Activated CD8-positive, alpha-beta T cell treated with anti-CD3 and anti-CD28 coated beads for 36 hours (primary cell): ENCODE data around the gene TSPAN11. TPM values are rescaled to one million over a fixed set of nuclear protein-coding genes. Genes with fewer than 3 reads are reported as not detected.

Experiments used
- ATAC-seq: fragments of 200-7000 bp; cut with Tn5 transposase; one replicate; pipeline ENCODE4 v1.10.0; 2021; ENCODE audit warnings: mild to moderate bottlenecking, moderate library complexity
- CTCF ChIA-PET: fragments of 350-600 bp; sonication (Branson Sonifier 250); formaldehyde crosslinking; loops from one replicate; lab custom pipeline; 2021; ENCODE audit warnings: antibody characterized with exemption; lab: Charles Lee
- POLR2A ChIA-PET: fragments of 350-600 bp; sonication (Branson Sonifier 250); formaldehyde crosslinking; loops from one replicate; lab custom pipeline; 2021; ENCODE audit warnings: antibody characterized with exemption; lab: Charles Lee
- DNase-seq: peaks from one replicate; pipeline ENCODE4 v3.0.0-alpha.2; 2020
- H3K27ac Mint-ChIP-seq: one replicate; pipeline ENCODE4 v1.8.0; 2021; ENCODE audit warnings: mild to moderate bottlenecking, mixed read lengths
- H3K27me3 Mint-ChIP-seq: one replicate; pipeline ENCODE4 v1.8.0; 2021; ENCODE audit warnings: mixed read lengths
- H3K36me3 Mint-ChIP-seq: one replicate; pipeline ENCODE4 v1.8.0; 2021; ENCODE audit warnings: low read depth, mixed read lengths
- H3K4me1 Mint-ChIP-seq: one replicate; pipeline ENCODE4 v1.8.0; 2021; ENCODE audit warnings: low read depth, mixed read lengths
- H3K4me3 Mint-ChIP-seq: one replicate; pipeline ENCODE4 v1.8.0; 2021; ENCODE audit warnings: mild to moderate bottlenecking, moderate library complexity, mixed read lengths
- H3K9me3 Mint-ChIP-seq: one replicate; pipeline ENCODE4 v1.8.0; 2021; ENCODE audit warnings: mixed read lengths
- CTCF ChIP-seq: fragments of 200-600 bp; IDR thresholded peaks from one replicate; pipeline ENCODE4 v1.8.0; 2022; ENCODE audit warnings: antibody characterized with exemption, mild to moderate bottlenecking
- intact Hi-C: fragments of 100-400 bp; cut with micrococcal nuclease; formaldehyde crosslinking; loops from one replicate; pipeline ENCODE4 v1.10.0; 2022
- total RNA-seq, 2 experiments: library from RNA; stranded (reverse); gene quantifications; one replicate each; pipeline ENCODE4 v1.2.3, GENCODE V29; 2021

The TSPAN11 gene
- total RNA-seq, 2 experiments from 2014 or later, result not detected

GRCh38 chr12:30925607-30926242 is 823 bp upstream of the TSPAN11 start:
- Mint-ChIP-seq H3K27ac (no peak overlapping the region), H3K36me3 (no peaks in the 10 kb centered on the region), H3K9me3 (no peaks in the 10 kb centered on the region), H3K4me3 (no peak overlapping the region), H3K27me3 (peaks cover 55% of the 10 kb centered on the region), H3K4me1 (no peaks in the 10 kb centered on the region)
- ChIA-PET CTCF (interaction anchor here (0.7 kb wide), 1 partner anchor 12 kb away, joined by 3 read pairs; no protein-coding TSS in a partner anchor), POLR2A (no interaction called here)
- no peak for TF ChIP-seq CTCF
- no peak for DNase-seq
- intact Hi-C loops, result no loop called here
- no peak for ATAC-seq

DNA sequence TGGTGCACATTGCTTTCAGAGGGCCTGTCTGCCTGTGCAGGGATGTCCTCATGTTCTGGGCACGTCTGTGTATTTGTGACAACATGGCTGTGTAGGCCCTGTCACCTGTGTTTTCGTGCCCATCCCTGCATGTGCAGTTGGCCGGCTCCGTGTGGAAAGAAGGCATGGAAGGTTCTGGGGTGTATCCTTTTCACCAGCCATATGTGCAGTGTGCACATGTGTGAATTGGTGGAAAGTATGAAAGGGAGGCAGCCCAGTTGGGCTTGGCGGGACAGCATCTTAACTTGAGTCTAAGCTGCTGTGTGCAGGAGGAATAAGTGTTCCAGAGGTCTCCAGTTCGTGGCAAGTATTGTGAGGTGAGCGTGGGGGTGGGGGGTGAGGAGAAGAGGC is 669 bp downstream of the TSPAN11 start:
- intact Hi-C loops, result no loop called here
- Mint-ChIP-seq H3K4me1 (no peaks in the 10 kb centered on the region), H3K27me3 (peaks cover 54% of the 10 kb centered on the region), H3K27ac (no peak overlapping the region), H3K4me3 (no peak overlapping the region), H3K36me3 (no peaks in the 10 kb centered on the region), H3K9me3 (no peaks in the 10 kb centered on the region)
- CTCF ChIA-PET, result no interaction called here
- no peak for ATAC-seq
- TF ChIP-seq CTCF, result no peak
- POLR2A ChIA-PET, result no interaction called here
- no peak for DNase-seq

- POLR2A ChIA-PET, result interaction anchor here (0.6 kb wide), 1 partner anchor 113 kb away, joined by 3 read pairs; no protein-coding TSS in a partner anchor
- Mint-ChIP-seq H3K27ac (no peak overlapping the region), H3K27me3 (peaks cover 53% of the 10 kb centered on the region), H3K4me3 (no peak overlapping the region), H3K4me1 (no peaks in the 10 kb centered on the region), H3K9me3 (no peaks in the 10 kb centered on the region), H3K36me3 (no peaks in the 10 kb centered on the region)
- DNase-seq (no peak), ATAC-seq (no peak)
- intact Hi-C loops, result no loop called here
- no peak for TF ChIP-seq CTCF
- CTCF ChIA-PET, result no interaction called here
These were observed 2.1 kb downstream of the TSPAN11 start for GRCh38 chr12:30928356-30929244.

- no peaks in the 10 kb centered on the region for H3K36me3 Mint-ChIP-seq
- POLR2A ChIA-PET, result no interaction called here
- no peak overlapping the region for H3K4me3 Mint-ChIP-seq
- ATAC-seq, result no peak
- peaks cover 43% of the 10 kb centered on the region for H3K27me3 Mint-ChIP-seq
- no peak for DNase-seq
- H3K27ac Mint-ChIP-seq, result no peak overlapping the region
- no peak for TF ChIP-seq CTCF
- no peaks in the 10 kb centered on the region for H3K4me1 Mint-ChIP-seq
- H3K9me3 Mint-ChIP-seq, result no peaks in the 10 kb centered on the region
- intact Hi-C loops, result no loop called here
- CTCF ChIA-PET, result no interaction called here
These were observed 3.7 kb downstream of the TSPAN11 start for GRCh38 chr12:30930238-30930637.

DNA sequence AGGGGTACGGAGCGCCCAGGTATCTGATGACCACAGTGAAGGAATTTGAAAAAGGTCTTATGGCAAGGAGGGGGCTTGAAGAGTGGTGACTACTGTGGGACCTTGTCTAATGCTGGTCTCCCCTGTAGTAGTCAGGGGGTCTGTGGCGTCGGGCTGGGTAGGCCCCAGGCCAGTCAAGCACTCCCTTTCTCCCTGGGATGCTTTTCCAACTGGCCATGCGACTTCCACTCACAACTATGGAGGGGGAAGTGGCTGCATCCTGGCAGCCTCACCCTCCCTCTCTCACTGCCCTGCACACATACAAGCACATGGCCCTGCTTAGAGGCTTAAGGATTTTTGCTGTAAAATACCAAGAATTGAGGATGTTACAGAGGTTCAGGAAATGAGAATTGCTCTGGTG is 4.1 kb downstream of the TSPAN11 start:
- intact Hi-C loops, result no loop called here
- H3K9me3 Mint-ChIP-seq, result no peaks in the 10 kb centered on the region
- no peak for TF ChIP-seq CTCF
- H3K27ac Mint-ChIP-seq, result no peak overlapping the region
- H3K4me3 Mint-ChIP-seq, result no peak overlapping the region
- ChIA-PET CTCF (no interaction called here), POLR2A (no interaction called here)
- peaks cover 39% of the 10 kb centered on the region for H3K27me3 Mint-ChIP-seq
- ATAC-seq, result no peak
- no peaks in the 10 kb centered on the region for H3K4me1 Mint-ChIP-seq
- no peaks in the 10 kb centered on the region for H3K36me3 Mint-ChIP-seq
- no peak for DNase-seq
